CD4-positive, alpha-beta T cell treated with Interleukin-10 for 1 hour (primary cell): ENCODE data around the gene NDUFB1.

Source experiments
- DNase-seq: peaks from one replicate; pipeline ENCODE4 v3.0.0-alpha.2; 2020

Gene NDUFB1

DNA sequence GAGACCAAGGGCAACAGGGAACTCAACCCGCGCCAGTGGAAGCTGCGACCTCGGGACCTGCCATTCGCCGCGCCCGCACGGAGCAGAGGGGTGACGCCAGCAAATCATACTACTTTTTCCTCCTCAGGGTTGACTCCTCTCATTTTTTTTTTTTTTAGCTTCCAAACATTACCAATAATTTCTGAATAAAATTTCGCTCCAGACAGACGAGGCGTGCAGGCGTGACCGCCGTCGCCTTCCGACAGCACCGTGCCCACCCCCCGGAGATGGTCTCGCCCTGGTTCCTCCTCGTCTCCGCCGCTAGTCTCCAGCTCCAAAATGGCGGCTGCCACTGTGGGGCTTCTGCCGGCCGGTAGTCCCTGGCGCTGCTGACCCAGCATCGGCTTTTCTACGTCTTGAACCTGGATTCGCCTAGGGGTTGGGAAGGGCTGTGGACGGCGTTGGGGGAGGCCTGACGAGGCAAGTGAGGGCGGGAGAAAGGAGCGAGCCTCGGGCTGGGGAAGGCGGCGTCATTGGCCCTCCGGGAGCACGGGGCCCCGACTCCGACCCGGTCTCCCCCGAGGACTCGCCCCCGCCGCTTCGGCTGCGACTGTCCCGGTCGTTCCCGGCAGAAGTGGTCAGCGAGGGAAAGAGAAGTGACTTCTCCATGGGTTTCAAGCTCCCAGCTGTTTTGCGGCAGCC lies at the start of gene NDUFB1, which contains the start of gene CPSF2:
Gene NDUFB1, minus strand, starts transcription at position 37 of the 681 bp plus-strand sequence. CDS start 4,069 bp downstream, outside the sequence.
Gene CPSF2, plus strand, starts transcription at position 300 of the 681 bp plus-strand sequence. CDS start 9,016 bp downstream, outside the sequence.
- DNase-seq, result peak; percentile 87

- DNase-seq, result no peak
Measured at GRCh38 chr14:92164958-92165357, 43.5 kb upstream of the NDUFB1 start.

- DNase-seq, result no peak
Measured at GRCh38 chr14:92161521-92161920, 40.0 kb upstream of the NDUFB1 start.

DNA sequence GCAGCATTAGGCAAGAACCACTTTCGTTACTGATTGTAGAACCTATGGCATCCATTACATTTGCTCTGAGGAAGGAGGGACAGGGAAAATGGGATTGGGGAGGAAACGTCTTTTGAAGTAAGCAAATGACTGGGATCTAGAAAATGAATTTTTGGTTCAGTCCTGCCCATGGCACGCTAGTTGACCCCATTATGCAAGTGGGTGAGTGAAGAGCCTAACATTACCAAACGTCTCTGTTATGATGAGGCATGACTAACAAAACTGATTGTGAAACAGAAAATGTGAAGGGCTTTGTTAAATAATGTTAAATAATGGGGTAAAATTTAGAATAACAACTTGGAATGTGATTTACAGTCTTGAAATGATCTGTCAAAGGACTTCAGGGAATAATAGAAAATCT lies 39.1 kb upstream of the NDUFB1 start:
- no peak for DNase-seq

- no peak for DNase-seq
Measured at GRCh38 chr14:92154283-92154942, 32.9 kb upstream of the NDUFB1 start.

GRCh38 chr14:92153581-92153980 lies 32.1 kb upstream of the NDUFB1 start:
- DNase-seq, result no peak

DNA sequence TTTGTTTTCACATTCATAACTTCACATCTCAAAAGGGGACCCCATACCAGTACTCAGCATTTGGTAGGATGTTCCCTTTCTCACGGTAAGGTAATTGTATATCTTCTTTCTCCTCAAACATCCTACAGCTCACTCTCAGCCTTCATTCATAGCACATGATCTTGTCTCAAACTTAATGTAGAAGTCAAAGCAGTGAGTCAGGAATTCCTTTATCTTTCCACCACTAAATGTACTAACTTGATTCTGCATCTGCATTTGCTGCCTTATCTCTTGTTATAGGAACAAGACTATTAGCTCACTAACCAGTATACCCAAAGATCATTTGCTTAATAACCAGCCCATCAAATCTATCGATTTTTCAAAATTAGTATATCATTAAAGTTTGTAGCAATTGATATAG lies 23.2 kb upstream of the NDUFB1 start:
- DNase-seq, result no peak

DNA sequence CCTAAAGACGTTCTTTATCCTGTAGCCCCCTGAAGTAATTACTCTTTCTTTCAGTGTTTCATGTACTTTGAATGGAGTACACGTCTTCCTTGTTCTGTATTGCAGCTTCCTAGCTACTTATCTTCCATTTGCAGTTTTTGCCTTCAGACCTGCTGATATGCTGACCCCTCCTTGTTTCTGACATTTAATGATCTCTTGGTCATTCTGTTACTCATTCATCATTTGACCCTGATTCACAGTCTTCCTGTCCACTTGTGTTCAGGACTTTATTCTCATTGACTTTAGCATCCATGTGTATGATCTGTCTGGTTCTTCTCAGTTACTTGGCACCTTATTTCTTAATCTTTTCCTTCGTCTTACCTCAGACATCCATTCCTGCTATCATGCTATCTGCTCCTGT lies 22.5 kb upstream of the NDUFB1 start:
- DNase-seq, result no peak

DNA sequence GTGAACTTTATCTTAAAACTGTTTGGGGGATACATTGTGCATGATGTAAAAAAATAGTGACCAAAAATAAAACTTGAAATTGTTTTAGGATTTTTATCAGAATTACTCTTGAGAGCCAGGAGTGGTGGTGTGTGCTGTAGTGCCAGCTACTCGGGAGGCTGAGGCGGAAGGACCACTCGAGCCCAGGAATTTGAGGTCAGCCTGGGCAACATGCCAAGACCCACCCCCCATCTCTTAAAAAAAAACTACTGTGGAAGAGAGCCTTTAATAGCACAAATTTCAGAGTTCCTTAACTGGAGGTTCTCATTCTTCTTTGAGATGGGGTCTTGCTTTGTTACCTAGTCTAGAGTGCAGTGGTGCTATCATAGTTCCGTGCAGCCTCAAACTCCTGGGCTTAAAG lies 21.8 kb upstream of the NDUFB1 start:
- no peak for DNase-seq

GRCh38 chr14:92135269-92135668 lies 13.8 kb upstream of the NDUFB1 start:
- peak; percentile 25 for DNase-seq

GRCh38 chr14:92134456-92134855 lies 12.9 kb upstream of the NDUFB1 start:
- DNase-seq, result no peak

DNA sequence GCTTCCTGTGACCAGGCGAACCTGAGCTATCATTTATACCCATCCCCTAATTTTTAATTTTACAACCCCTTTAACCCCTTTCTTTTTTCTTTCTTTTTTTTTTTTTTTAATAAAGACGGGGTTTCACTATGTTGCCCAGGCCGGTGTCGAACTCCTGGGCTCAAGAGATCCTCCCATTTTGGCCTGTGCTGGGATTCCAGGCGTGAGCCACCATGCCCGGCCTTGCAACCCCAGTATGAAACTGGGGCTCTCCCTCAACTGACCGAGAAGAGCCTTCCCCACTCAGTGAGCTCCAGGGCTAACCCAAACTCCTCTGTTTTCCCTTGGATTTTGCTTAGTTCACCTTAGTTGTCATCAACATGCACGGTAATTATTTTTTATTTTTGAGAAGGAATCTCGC lies 1.3 kb upstream of the NDUFB1 start:
- DNase-seq, result no peak

- DNase-seq, result no peak
Measured at GRCh38 chr14:92122351-92122677, 808 bp upstream of the NDUFB1 start.

GRCh38 chr14:92121207-92121669 lies 268 bp downstream of the NDUFB1 start:
- no peak for DNase-seq

GRCh38 chr14:92109490-92109889 lies 12.0 kb downstream of the NDUFB1 start:
- no peak for DNase-seq

GRCh38 chr14:92108345-92109254 lies 12.9 kb downstream of the NDUFB1 start:
- peak; percentile 27 for DNase-seq

- peak; percentile 97 for DNase-seq
Measured at GRCh38 chr14:92106143-92106926, 15.2 kb downstream of the NDUFB1 start, which contains the start of gene ATXN3. Gene ATXN3, minus strand, starts transcription at chr14:92106582. Its CDS starts 30 bp downstream, at chr14:92106552.

- no peak for DNase-seq
Measured at GRCh38 chr14:92105893-92106142, 15.7 kb downstream of the NDUFB1 start.

- no peak for DNase-seq
Measured at GRCh38 chr14:92105073-92105892, 16.2 kb downstream of the NDUFB1 start.

GRCh38 chr14:92103363-92103989 lies 18.0 kb downstream of the NDUFB1 start:
- DNase-seq, result no peak

DNA sequence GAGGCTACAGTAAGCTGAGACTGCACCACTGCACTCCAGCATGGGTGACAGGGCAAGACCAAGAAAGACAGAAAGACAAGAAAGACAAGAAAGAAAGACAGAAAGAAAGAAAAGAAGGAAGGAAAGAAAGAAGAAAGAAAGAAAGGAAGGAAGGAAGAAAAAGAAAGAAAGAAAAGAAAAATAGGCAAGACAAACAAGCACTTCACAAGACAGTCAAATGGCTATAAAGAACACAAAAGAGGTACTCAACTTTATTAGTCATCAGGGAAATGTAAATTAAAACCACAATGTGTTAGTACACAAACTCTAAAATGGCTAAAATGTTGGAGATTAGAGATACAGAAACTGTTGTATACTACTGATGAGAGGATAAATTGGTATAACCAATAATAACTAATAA lies 21.7 kb downstream of the NDUFB1 start:
- DNase-seq, result no peak
